Renal cortex interstitium (tissue), 11 donors: Measurements from ENCODE around the gene TPPP. TPM values are rescaled to one million over a fixed set of nuclear protein-coding genes. Genes with fewer than 3 reads are reported as not detected.
"Not testable (repeated sequence)": the region's sequence is repeated elsewhere in the genome, so short reads cannot be mapped to it uniquely, and the experiment has no call there.

Source experiments
- DNase-seq, 11 donors: peaks; one replicate each; pipeline ENCODE4 v3.0.0-alpha.2; 2013; ENCODE audit warnings: low read depth in 9 of 11, low spot score in 4 of 11; ENCODE audit errors: extremely low read depth in 1 of 11
- polyA plus RNA-seq, 3 donors: library from polyadenylated mRNA; unstranded; fragments of 120-200 nt; gene quantifications; one replicate each; pipeline ENCODE4 v1.2.1, GENCODE V29; 2013; ENCODE audit not compliant: insufficient read length in 3 of 3

Gene TPPP
- polyA plus RNA-seq, 3 donors = 3.5 to 8.4 (median 3.9) TPM

GRCh38 chr5:681317-682191 is 11.6 kb downstream of the TPPP start:
- DNase-seq = not testable (repeated sequence)

- DNase-seq = not testable (repeated sequence)
These were observed 12.3 kb downstream of the TPPP start for GRCh38 chr5:680836-681235.

GRCh38 chr5:680118-680795 is 12.9 kb downstream of the TPPP start:
- not testable (repeated sequence) for DNase-seq

- not testable (repeated sequence) for DNase-seq
These were observed 13.8 kb downstream of the TPPP start for GRCh38 chr5:679166-679895.

- DNase-seq = not testable (repeated sequence)
These were observed 14.6 kb downstream of the TPPP start for GRCh38 chr5:678521-678920.

GRCh38 chr5:677131-678101 is 15.7 kb downstream of the TPPP start:
- DNase-seq = no peak

- no peak for DNase-seq
These were observed 16.5 kb downstream of the TPPP start for GRCh38 chr5:676699-677076.

- no peak for DNase-seq
These were observed 17.1 kb downstream of the TPPP start for GRCh38 chr5:675871-676698.

GRCh38 chr5:675111-675870 is 17.9 kb downstream of the TPPP start:
- no peak for DNase-seq

GRCh38 chr5:674630-675011 is 18.5 kb downstream of the TPPP start:
- no peak for DNase-seq

- no peak for DNase-seq
These were observed 19.1 kb downstream of the TPPP start for GRCh38 chr5:673831-674629.

- no peak for DNase-seq
These were observed 19.9 kb downstream of the TPPP start for GRCh38 chr5:673161-673830.

GRCh38 chr5:672329-673160 is 20.6 kb downstream of the TPPP start:
- DNase-seq = peak; percentile 76 to 94 (median 83)

GRCh38 chr5:671459-672328 is 21.5 kb downstream of the TPPP start:
- peak in 8 of 11 donors; percentile 38 to 62 (median 49) for DNase-seq
